NB4 (cell line): ENCODE measurements around the gene ADAMTSL5.
"Not testable (repeated sequence)": the region's sequence is repeated elsewhere in the genome, so short reads cannot be mapped to it uniquely, and the experiment has no call there.

Experiments used
- DNase-seq: peaks from one replicate; pipeline ENCODE4 v3.0.0; 2010; ENCODE audit warnings: low read depth
- H3K4me3 ChIP-seq: one replicate; pipeline ENCODE4 v1.5.1; 2011; ENCODE audit warnings: mild to moderate bottlenecking, low read depth, low read length, moderate library complexity
- MAX ChIP-seq: IDR thresholded peaks from 2 replicates; pipeline ENCODE4 v1.6.1; 2011; ENCODE audit warnings: low read depth, low read length
- MYC ChIP-seq: IDR thresholded peaks from 2 replicates; pipeline ENCODE4 v1.6.1; 2011; ENCODE audit warnings: low read depth, low read length
- POLR2A ChIP-seq: IDR thresholded peaks from 2 replicates; pipeline ENCODE4 v1.6.1; 2011; ENCODE audit warnings: mild to moderate bottlenecking; ENCODE audit not compliant: insufficient read length; ENCODE audit errors: extremely low read depth
- TF ChIP-seq, protein P1 (sequence below): IDR thresholded peaks from one replicate; pipeline ENCODE4 v1.5.1; 2012; ENCODE audit warnings: low read depth, low read length

Gene ADAMTSL5

DNA sequence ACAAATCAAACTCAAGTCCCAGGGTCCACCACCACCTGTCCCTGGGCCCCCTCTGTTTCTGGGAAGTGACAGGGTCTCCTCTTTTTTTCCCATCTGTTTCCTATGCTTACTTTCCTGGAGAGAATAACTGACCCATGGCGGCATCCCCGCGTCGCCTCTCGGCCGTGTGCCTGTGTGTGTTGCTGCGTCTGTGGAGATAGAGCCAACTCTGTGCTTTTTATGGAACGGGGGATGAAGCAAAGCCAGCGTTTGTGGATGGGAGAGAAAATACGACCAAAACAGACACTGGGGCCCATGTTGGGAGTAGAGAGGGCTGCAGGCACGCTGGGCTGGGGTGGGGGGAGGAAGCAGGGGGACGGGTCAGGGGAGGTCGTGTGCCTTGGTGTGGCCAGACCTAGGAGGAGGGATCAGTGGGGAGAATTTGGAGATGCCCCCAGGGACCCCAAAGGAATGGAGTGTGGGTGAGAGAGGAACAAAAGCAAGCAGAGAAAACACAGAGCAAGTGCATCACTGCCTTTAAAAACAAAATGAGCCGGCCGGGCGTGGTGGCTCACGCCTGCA is 27.6 kb upstream of the ADAMTSL5 start:
- no peak for DNase-seq
- H3K4me3 ChIP-seq: no peak overlapping the region
- TF ChIP-seq MYC: no peak
- TF ChIP-seq, protein P1, sequence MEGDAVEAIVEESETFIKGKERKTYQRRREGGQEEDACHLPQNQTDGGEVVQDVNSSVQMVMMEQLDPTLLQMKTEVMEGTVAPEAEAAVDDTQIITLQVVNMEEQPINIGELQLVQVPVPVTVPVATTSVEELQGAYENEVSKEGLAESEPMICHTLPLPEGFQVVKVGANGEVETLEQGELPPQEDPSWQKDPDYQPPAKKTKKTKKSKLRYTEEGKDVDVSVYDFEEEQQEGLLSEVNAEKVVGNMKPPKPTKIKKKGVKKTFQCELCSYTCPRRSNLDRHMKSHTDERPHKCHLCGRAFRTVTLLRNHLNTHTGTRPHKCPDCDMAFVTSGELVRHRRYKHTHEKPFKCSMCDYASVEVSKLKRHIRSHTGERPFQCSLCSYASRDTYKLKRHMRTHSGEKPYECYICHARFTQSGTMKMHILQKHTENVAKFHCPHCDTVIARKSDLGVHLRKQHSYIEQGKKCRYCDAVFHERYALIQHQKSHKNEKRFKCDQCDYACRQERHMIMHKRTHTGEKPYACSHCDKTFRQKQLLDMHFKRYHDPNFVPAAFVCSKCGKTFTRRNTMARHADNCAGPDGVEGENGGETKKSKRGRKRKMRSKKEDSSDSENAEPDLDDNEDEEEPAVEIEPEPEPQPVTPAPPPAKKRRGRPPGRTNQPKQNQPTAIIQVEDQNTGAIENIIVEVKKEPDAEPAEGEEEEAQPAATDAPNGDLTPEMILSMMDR: no peak
- TF ChIP-seq MAX: no peak
- no peak for TF ChIP-seq POLR2A

GRCh38 chr19:1539749-1540148 is 26.9 kb upstream of the ADAMTSL5 start:
- H3K4me3 ChIP-seq, DNase-seq: not testable (repeated sequence)

- no peak overlapping the region for H3K4me3 ChIP-seq
- TF ChIP-seq MAX (no peak), MYC (no peak), POLR2A (no peak)
- TF ChIP-seq, protein P1: no peak
- no peak for DNase-seq
These were observed 26.2 kb upstream of the ADAMTSL5 start for GRCh38 chr19:1538978-1539377.

DNA sequence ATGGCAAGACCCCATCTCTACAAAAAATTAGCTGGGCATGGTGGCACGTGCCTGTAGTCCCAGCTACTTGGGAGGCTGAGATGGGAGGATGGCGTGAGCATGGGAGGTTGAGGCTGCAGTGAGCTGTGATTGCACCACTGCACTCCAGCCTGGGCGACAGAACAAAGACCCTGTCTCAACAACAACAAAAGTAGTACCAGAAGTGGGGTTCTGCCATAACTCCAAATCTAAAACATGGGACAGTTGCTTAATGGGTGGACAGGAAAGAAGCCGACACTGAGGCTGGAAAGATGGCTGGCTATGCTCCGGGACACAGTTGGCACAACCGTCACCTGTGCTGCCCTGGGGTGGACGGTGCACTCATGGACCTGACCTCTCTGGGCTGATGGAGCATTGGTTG is 22.9 kb upstream of the ADAMTSL5 start:
- DNase-seq, H3K4me3 ChIP-seq: not testable (repeated sequence)

DNA sequence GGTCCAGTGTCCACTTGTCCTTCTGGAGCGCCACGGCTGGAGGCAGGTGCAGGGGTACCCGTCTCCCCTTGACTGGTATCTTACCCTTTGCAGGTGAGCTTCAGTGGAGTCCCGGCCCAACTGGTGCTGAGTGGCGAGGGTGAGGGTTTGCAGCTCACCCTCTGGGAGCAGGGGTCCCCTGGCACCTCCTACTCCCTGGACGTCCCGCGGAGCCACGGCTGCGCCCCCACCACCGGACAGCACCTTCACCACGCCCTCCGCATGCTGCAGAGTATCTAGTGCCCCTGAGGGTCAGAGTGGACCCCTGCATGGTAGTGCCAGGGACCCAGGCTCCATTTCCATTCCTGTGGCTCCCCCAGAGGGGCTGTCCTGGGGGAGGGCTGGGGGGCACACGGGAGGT is 22.2 kb upstream of the ADAMTSL5 start:
- TF ChIP-seq POLR2A (no peak), MAX (no peak), MYC (no peak)
- TF ChIP-seq, protein P1: no peak
- no peak for DNase-seq
- no peak overlapping the region for H3K4me3 ChIP-seq

DNA sequence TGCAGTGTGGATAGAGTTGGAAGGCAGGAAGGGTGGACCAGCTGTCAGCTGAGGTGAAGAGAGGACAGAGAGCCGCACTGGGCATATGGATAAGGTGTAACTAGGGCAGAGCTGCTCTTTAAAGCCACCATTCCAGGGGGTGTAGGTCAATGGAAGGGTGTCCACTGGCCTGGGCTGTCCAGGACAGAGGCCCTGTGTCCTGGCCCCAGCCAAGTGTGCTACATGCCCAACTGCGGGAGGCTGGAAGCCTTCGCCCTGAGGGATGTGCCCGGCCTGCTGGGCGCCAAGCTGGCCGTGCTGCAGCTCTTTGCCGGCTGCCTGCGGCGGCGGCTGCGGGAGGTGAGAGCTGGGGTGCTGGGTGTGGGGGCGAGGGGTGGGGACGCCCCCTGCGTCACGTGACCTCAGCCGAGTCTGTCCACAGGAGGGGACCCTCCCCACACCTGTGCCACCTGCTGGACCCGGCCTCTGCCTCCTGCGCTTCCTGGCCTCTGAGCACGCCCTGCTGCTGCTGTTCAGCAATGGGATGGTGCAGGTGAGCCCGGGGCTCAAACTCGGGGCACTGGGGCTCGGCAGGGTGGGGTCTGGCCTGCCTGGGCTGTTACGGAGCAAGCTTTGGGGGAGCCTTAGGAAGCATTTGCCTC is 20.8 kb upstream of the ADAMTSL5 start:
- no peak overlapping the region for H3K4me3 ChIP-seq
- no peak for DNase-seq
- TF ChIP-seq, protein P1: no peak
- TF ChIP-seq MYC (no peak), MAX (no peak), POLR2A (no peak)

GRCh38 chr19:1532003-1532402 is 19.2 kb upstream of the ADAMTSL5 start:
- no peak for DNase-seq
- H3K4me3 ChIP-seq: no peak overlapping the region
- TF ChIP-seq MYC (no peak), POLR2A (no peak), MAX (no peak)
- TF ChIP-seq, protein P1: no peak
